OCI-LY1 (cell line): ENCODE results near the gene DOK6.

Source experiments
- H2AFZ ChIP-seq: fragments of 200-600 bp; sonication (generic), shearing (Covaris generic); 2 replicates; pipeline ENCODE4 v1.6.0; 2014; ENCODE audit warnings: antibody characterized with exemption, mild to moderate bottlenecking, low read length
- H3F3A ChIP-seq: fragments of 200-600 bp; sonication (generic), shearing (Covaris generic); 2 replicates; pipeline ENCODE4 v1.6.0; 2014; ENCODE audit warnings: mild to moderate bottlenecking, antibody characterized with exemption, low read length, moderate library complexity; ENCODE audit not compliant: insufficient read depth
- H3K27ac ChIP-seq: fragments of 200-600 bp; sonication (generic); 2 replicates; pipeline ENCODE4 v1.5.1; 2014; ENCODE audit warnings: low read length, mixed run types, mild to moderate bottlenecking, low read depth; ENCODE audit not compliant: poor library complexity, severe bottlenecking
- H3K27me3 ChIP-seq: fragments of 200-600 bp; sonication (generic); 2 replicates; pipeline ENCODE4 v1.6.0; 2014; ENCODE audit warnings: antibody characterized with exemption, mild to moderate bottlenecking, low read length, moderate library complexity; ENCODE audit not compliant: insufficient read depth
- H3K36me3 ChIP-seq: fragments of 200-600 bp; sonication (generic); 2 replicates; pipeline ENCODE4 v1.6.1; 2014; ENCODE audit warnings: mild to moderate bottlenecking, antibody characterized with exemption, low read length, moderate library complexity, mixed read lengths; ENCODE audit not compliant: insufficient read depth
- H3K4me1 ChIP-seq: fragments of 200-600 bp; sonication (generic); 2 replicates; pipeline ENCODE4 v1.5.1; 2014; ENCODE audit warnings: mild to moderate bottlenecking, low read length, moderate library complexity; ENCODE audit not compliant: insufficient read depth, severe bottlenecking
- H3K4me2 ChIP-seq: fragments of 200-600 bp; sonication (generic), shearing (Covaris generic); 2 replicates; pipeline ENCODE4 v1.6.1; 2014; ENCODE audit warnings: low read length
- H3K4me3 ChIP-seq: fragments of 200-600 bp; sonication (generic); 2 replicates; pipeline ENCODE4 v1.5.1; 2014; ENCODE audit warnings: low read length, low read depth, mild to moderate bottlenecking, mixed read lengths; ENCODE audit not compliant: poor library complexity, severe bottlenecking
- H3K79me2 ChIP-seq: fragments of 200-600 bp; shearing (Covaris generic); 2 replicates; pipeline ENCODE4 v1.6.1; 2016; ENCODE audit warnings: mixed run types, low read length, mixed read lengths; ENCODE audit not compliant: insufficient read depth
- H3K9ac ChIP-seq: fragments of 200-600 bp; sonication (generic), shearing (Covaris generic); 2 replicates; pipeline ENCODE4 v1.6.1; 2014; ENCODE audit warnings: mild to moderate bottlenecking, low read length, mixed read lengths
- H3K9me2 ChIP-seq: fragments of 200-600 bp; sonication (generic), shearing (Covaris generic); 2 replicates; pipeline ENCODE4 v1.6.1; 2014; ENCODE audit warnings: low read depth, mild to moderate bottlenecking, low read length, mixed read lengths
- H3K9me3 ChIP-seq: fragments of 200-600 bp; shearing (Covaris generic); 2 replicates; pipeline ENCODE4 v1.6.1; 2014; ENCODE audit warnings: low read length, mixed read lengths
- H4K20me1 ChIP-seq: fragments of 200-600 bp; sonication (generic), shearing (Covaris generic); 2 replicates; pipeline ENCODE4 v1.6.0; 2016; ENCODE audit warnings: mild to moderate bottlenecking, low read length; ENCODE audit not compliant: insufficient read depth
- CTCF ChIP-seq: fragments of 200-600 bp; sonication (generic), shearing (Covaris generic); IDR thresholded peaks from 2 replicates; pipeline ENCODE4 v1.5.1; 2017; ENCODE audit warnings: mild to moderate bottlenecking, antibody characterized with exemption, low read length, moderate library complexity, mixed read lengths
- EZH2 ChIP-seq: fragments of 200-600 bp; sonication (generic), shearing (Covaris generic); IDR thresholded peaks from 2 replicates; pipeline ENCODE4 v1.8.0; 2017; ENCODE audit warnings: borderline replicate concordance, mixed run types, mild to moderate bottlenecking, antibody characterized with exemption, low read length, moderate library complexity, mixed read lengths

Gene DOK6

GRCh38 chr18:69647702-69648101 lies 247.0 kb downstream of the DOK6 start:
- TF ChIP-seq CTCF, result no peak
- no peak for TF ChIP-seq EZH2
- no peaks in the 10 kb centered on the region for H3K27me3 ChIP-seq
- H3K9ac ChIP-seq, result no peak overlapping the region
- H3K4me1 ChIP-seq, result no peaks in the 10 kb centered on the region
- H3K9me3 ChIP-seq, result no peaks in the 10 kb centered on the region
- H3K79me2 ChIP-seq, result no peaks in the 10 kb centered on the region
- no peak overlapping the region for H2AFZ ChIP-seq
- no peak overlapping the region for H3K4me2 ChIP-seq
- H3F3A ChIP-seq, result no peaks in the 10 kb centered on the region
- H4K20me1 ChIP-seq, result no peaks in the 10 kb centered on the region
- H3K4me3 ChIP-seq, result no peak overlapping the region
- no peaks in the 10 kb centered on the region for H3K36me3 ChIP-seq
- no peaks in the 10 kb centered on the region for H3K9me2 ChIP-seq
- H3K27ac ChIP-seq, result no peak overlapping the region

GRCh38 chr18:69648486-69648885 lies 247.8 kb downstream of the DOK6 start:
- TF ChIP-seq EZH2, result no peak
- no peak for TF ChIP-seq CTCF
- Histone ChIP-seq H3K4me2 (no peak overlapping the region), H4K20me1 (no peaks in the 10 kb centered on the region), H3K9me3 (no peaks in the 10 kb centered on the region), H3K27ac (no peak overlapping the region), H3F3A (no peaks in the 10 kb centered on the region), H2AFZ (no peak overlapping the region), H3K9ac (no peak overlapping the region), H3K4me1 (no peaks in the 10 kb centered on the region), H3K79me2 (no peaks in the 10 kb centered on the region), H3K36me3 (no peaks in the 10 kb centered on the region), H3K4me3 (no peak overlapping the region), H3K27me3 (no peaks in the 10 kb centered on the region), H3K9me2 (no peaks in the 10 kb centered on the region)

- H4K20me1 ChIP-seq, result no peaks in the 10 kb centered on the region
- no peaks in the 10 kb centered on the region for H3F3A ChIP-seq
- H3K27me3 ChIP-seq, result no peaks in the 10 kb centered on the region
- H3K9ac ChIP-seq, result no peak overlapping the region
- no peaks in the 10 kb centered on the region for H3K9me3 ChIP-seq
- no peak overlapping the region for H2AFZ ChIP-seq
- H3K4me1 ChIP-seq, result no peaks in the 10 kb centered on the region
- H3K79me2 ChIP-seq, result no peaks in the 10 kb centered on the region
- H3K27ac ChIP-seq, result no peak overlapping the region
- H3K4me2 ChIP-seq, result no peak overlapping the region
- TF ChIP-seq EZH2, result no peak
- TF ChIP-seq CTCF, result no peak
- no peaks in the 10 kb centered on the region for H3K36me3 ChIP-seq
- no peak overlapping the region for H3K4me3 ChIP-seq
- H3K9me2 ChIP-seq, result no peaks in the 10 kb centered on the region
These were observed 249.0 kb downstream of the DOK6 start for GRCh38 chr18:69649684-69650083.
